Osteoblast (primary cell): ENCODE measurements around the gene CPLANE2. TPM values are rescaled to one million over a fixed set of nuclear protein-coding genes. Genes with fewer than 3 reads are reported as not detected.
"Not testable (repeated sequence)": the region's sequence is repeated elsewhere in the genome, so short reads cannot be mapped to it uniquely, and the experiment has no call there.

Experiments
- DNase-seq: peaks from one replicate; pipeline ENCODE4 v3.0.0; 2011; ENCODE audit warnings: low spot score, mixed read lengths; ENCODE audit not compliant: insufficient read length; ENCODE audit errors: missing footprints
- H2AFZ ChIP-seq: 2 replicates; pipeline ENCODE4 v1.6.0; 2011; ENCODE audit warnings: mild to moderate bottlenecking, low read length
- H3K27ac ChIP-seq: 2 replicates; pipeline ENCODE4 v1.5.1; 2011; ENCODE audit warnings: mild to moderate bottlenecking, low read depth, low read length, moderate library complexity
- H3K27me3 ChIP-seq: 2 replicates; pipeline ENCODE4 v1.6.0; 2012; ENCODE audit warnings: mild to moderate bottlenecking, control low read depth, inconsistent platforms, low read length, moderate library complexity; ENCODE audit not compliant: insufficient read depth
- H3K36me3 ChIP-seq: 2 replicates; pipeline ENCODE4 v1.5.1; 2011; ENCODE audit warnings: mild to moderate bottlenecking, low read length, control low read depth, moderate library complexity; ENCODE audit not compliant: insufficient read depth
- H3K4me1 ChIP-seq: 2 replicates; pipeline ENCODE4 v1.5.1; 2011; ENCODE audit warnings: mild to moderate bottlenecking, low read length, control low read depth, moderate library complexity; ENCODE audit not compliant: insufficient read depth
- H3K4me2 ChIP-seq: 2 replicates; pipeline ENCODE4 v1.6.0; 2011; ENCODE audit warnings: mild to moderate bottlenecking, low read length; ENCODE audit not compliant: insufficient read depth
- H3K4me3 ChIP-seq: fragments of 200-600 bp; sonication (generic); 3 replicates; pipeline ENCODE4 v1.5.1; 2012; ENCODE audit warnings: mild to moderate bottlenecking, low read length, inconsistent platforms; ENCODE audit not compliant: insufficient read depth
- H3K79me2 ChIP-seq: 2 replicates; pipeline ENCODE4 v1.6.0; 2012; ENCODE audit warnings: mild to moderate bottlenecking, low read length, control low read depth, inconsistent platforms; ENCODE audit not compliant: insufficient read depth
- H3K9me3 ChIP-seq: 2 replicates; pipeline ENCODE4 v1.5.1; 2011; ENCODE audit warnings: low read depth, low read length, control low read depth
- H4K20me1 ChIP-seq: 2 replicates; pipeline ENCODE4 v1.6.0; 2012; ENCODE audit warnings: mild to moderate bottlenecking, low read length, control low read depth; ENCODE audit not compliant: insufficient read depth
- CTCF ChIP-seq: IDR thresholded peaks from 2 replicates; pipeline ENCODE4 v1.5.1; 2011; ENCODE audit warnings: mild to moderate bottlenecking, low read depth, low read length, moderate library complexity; ENCODE audit errors: extremely low read depth
- total RNA-seq: library from RNA; depleted of rRNA; stranded (reverse); fragments of >200 nt; gene quantifications from 2 replicates; pipeline ENCODE4 v1.2.3, GENCODE V29; 2012

CPLANE2 gene
- total RNA-seq, 1 donor, result 14.1 TPM

GRCh38 chr1:16217061-16217785, 19.8 kb downstream of the CPLANE2 start:
- Histone ChIP-seq H3K36me3 (no peaks in the 10 kb centered on the region), H3K79me2 (no peaks in the 10 kb centered on the region), H2AFZ (peak overlapping the region; percentile 94), H3K4me3 (peak overlapping the region; percentile 71), H4K20me1 (no peaks in the 10 kb centered on the region), H3K9me3 (no peaks in the 10 kb centered on the region), H3K27ac (no peak overlapping the region), H3K4me1 (peaks cover 10% of the 10 kb centered on the region), H3K4me2 (peak overlapping the region; percentile 87), H3K27me3 (no peaks in the 10 kb centered on the region)
- TF ChIP-seq CTCF, result no peak
- peak; percentile 99 for DNase-seq

- Histone ChIP-seq H2AFZ (peak overlapping the region; percentile 94), H3K9me3 (no peaks in the 10 kb centered on the region), H4K20me1 (no peaks in the 10 kb centered on the region), H3K79me2 (no peaks in the 10 kb centered on the region), H3K27me3 (no peaks in the 10 kb centered on the region), H3K4me1 (peaks cover 10% of the 10 kb centered on the region), H3K27ac (no peak overlapping the region), H3K4me2 (peak overlapping the region; percentile 87), H3K36me3 (no peaks in the 10 kb centered on the region), H3K4me3 (peak overlapping the region; percentile 71)
- TF ChIP-seq CTCF, result no peak
- peak; percentile 86 for DNase-seq
Observed at GRCh38 chr1:16215882-16216753, 20.9 kb downstream of the CPLANE2 start.

- DNase-seq, H3K9me3 ChIP-seq, H3K27ac ChIP-seq, H3K79me2 ChIP-seq, H3K4me2 ChIP-seq, H3K4me3 ChIP-seq, H3K27me3 ChIP-seq, H3K36me3 ChIP-seq, H3K4me1 ChIP-seq, H4K20me1 ChIP-seq, H2AFZ ChIP-seq: not testable (repeated sequence)
Observed at GRCh38 chr1:16215240-16215639, 21.7 kb downstream of the CPLANE2 start.

GRCh38 chr1:16213544-16213943, 23.4 kb downstream of the CPLANE2 start:
- H3K9me3 ChIP-seq, H4K20me1 ChIP-seq, H3K4me2 ChIP-seq, H3K27me3 ChIP-seq, H3K79me2 ChIP-seq, H3K36me3 ChIP-seq, H3K4me1 ChIP-seq, H2AFZ ChIP-seq, H3K27ac ChIP-seq, H3K4me3 ChIP-seq: not testable (repeated sequence)
- DNase-seq, result peak; percentile 29

GRCh38 chr1:16213013-16213412, 24.0 kb downstream of the CPLANE2 start:
- H3K27me3 ChIP-seq, result no peaks in the 10 kb centered on the region
- H3K4me3 ChIP-seq, result no peak overlapping the region
- no peaks in the 10 kb centered on the region for H3K36me3 ChIP-seq
- H3K27ac ChIP-seq, result no peak overlapping the region
- H3K79me2 ChIP-seq, result no peaks in the 10 kb centered on the region
- no peaks in the 10 kb centered on the region for H4K20me1 ChIP-seq
- peak; percentile 46 for DNase-seq
- H3K4me1 ChIP-seq, result peaks cover 10% of the 10 kb centered on the region
- no peaks in the 10 kb centered on the region for H3K9me3 ChIP-seq
- no peak overlapping the region for H3K4me2 ChIP-seq
- H2AFZ ChIP-seq, result no peak overlapping the region
- TF ChIP-seq CTCF, result no peak
